H1 (cell line): Measurements from ENCODE around the gene TMEM89. TPM values are rescaled to one million over a fixed set of nuclear protein-coding genes. Genes with fewer than 3 reads are reported as not detected.

Experiments used
- CTCF ChIA-PET: fragments of 300-600 bp; sonication (Branson Sonifier 250); formaldehyde crosslinking; loops from one replicate; lab custom pipeline; 2021; ENCODE audit not compliant: partially characterized antibody; lab: Charles Lee
- POLR2A ChIA-PET: fragments of 300-600 bp; sonication (Branson Sonifier 250); formaldehyde crosslinking; loops from one replicate; lab custom pipeline; 2021; ENCODE audit warnings: inconsistent platforms; ENCODE audit not compliant: partially characterized antibody; lab: Charles Lee
- DNase-seq, 2 experiments: peaks; one replicate each; pipeline versions ENCODE4 v3.0.0 to v3.0.0-alpha.2; 2010 to 2022; ENCODE audit warnings: low spot score in 2 of 2, low read depth in 1 of 2, mixed read lengths in 1 of 2
- FAIRE-seq: peaks from 2 replicates; lab custom pipeline; 2011; peaks lifted over from hg19 to GRCh38; lab: Jason Lieb, UNC
- H2AFZ ChIP-seq: 2 replicates; pipeline ENCODE4 v1.8.1; 2012; ENCODE audit warnings: low read length, inconsistent platforms
- H2AK5ac ChIP-seq: 2 replicates; pipeline ENCODE4 v1.6.1; 2013; ENCODE audit warnings: low read depth, low read length
- H2BK120ac ChIP-seq: replicated peaks from 2 replicates; pipeline ENCODE3; 2013; ENCODE audit warnings: low read depth, low read length, inconsistent platforms
- H2BK12ac ChIP-seq: 2 replicates; pipeline ENCODE4 v1.6.1; 2013; ENCODE audit warnings: low read depth, low read length
- H2BK15ac ChIP-seq: 2 replicates; pipeline ENCODE4 v1.6.1; 2013; ENCODE audit warnings: low read length
- H2BK20ac ChIP-seq: 2 replicates; pipeline ENCODE4 v1.6.1; 2013; ENCODE audit warnings: low read length
- H2BK5ac ChIP-seq: 2 replicates; pipeline ENCODE4 v1.6.1; 2013; ENCODE audit warnings: low read depth, low read length
- H3K14ac ChIP-seq: 2 replicates; pipeline ENCODE4 v1.6.1; 2013; ENCODE audit warnings: inconsistent platforms; ENCODE audit not compliant: insufficient read length
- H3K18ac ChIP-seq: 2 replicates; pipeline ENCODE4 v1.6.1; 2013; ENCODE audit warnings: low read length; ENCODE audit errors: extremely low read depth
- H3K23ac ChIP-seq: 2 replicates; pipeline ENCODE4 v1.6.1; 2013; ENCODE audit warnings: inconsistent platforms; ENCODE audit not compliant: insufficient read length
- H3K23me2 ChIP-seq: 2 replicates; pipeline ENCODE4 v1.6.1; 2013; ENCODE audit warnings: low read depth, low read length
- H3K27ac ChIP-seq: 2 replicates; pipeline ENCODE4 v1.6.1; 2011; ENCODE audit warnings: low read depth, low read length, inconsistent platforms
- H3K27me3 ChIP-seq, 4 experiments: replicated peaks in 1 of 4; 1 replicate in 1 of 4; 2 replicates in 3 of 4; pipeline versions ENCODE4 v1.6.1 to v1.8.1; 2011 to 2013; ENCODE audit warnings: low read length in 3 of 4, mild to moderate bottlenecking in 3 of 4, inconsistent platforms in 2 of 4, mixed read lengths in 2 of 4, moderate library complexity in 1 of 4; ENCODE audit not compliant: control insufficient read depth in 3 of 4, insufficient read depth in 3 of 4; ENCODE audit errors: extremely low read depth in 1 of 4
- H3K36me3 ChIP-seq, 4 experiments: 2 replicates each; pipeline versions ENCODE4 v1.6.1 to v1.8.1; 2011 to 2013; ENCODE audit warnings: mild to moderate bottlenecking in 4 of 4, low read length in 3 of 4, moderate library complexity in 2 of 4, control low read depth in 1 of 4, inconsistent platforms in 1 of 4; ENCODE audit not compliant: insufficient read depth in 4 of 4, control insufficient read depth in 2 of 4
- H3K4ac ChIP-seq: replicated peaks from 2 replicates; pipeline ENCODE3; 2013; ENCODE audit warnings: low read length, low read depth, mixed read lengths, inconsistent platforms; ENCODE audit not compliant: insufficient read length
- H3K4me1 ChIP-seq, 4 experiments: replicated peaks in 1 of 4; 1 replicate in 1 of 4; 2 replicates in 3 of 4; pipeline versions ENCODE4 v1.6.1 to v1.8.1; 2011 to 2013; ENCODE audit warnings: low read length in 3 of 4, inconsistent platforms in 2 of 4, mixed read lengths in 1 of 4; ENCODE audit not compliant: insufficient read depth in 4 of 4, control insufficient read depth in 3 of 4
- H3K4me2 ChIP-seq, 2 experiments: 2 replicates each; pipeline versions ENCODE4 v1.6.1 to v1.8.1; 2011 to 2013; ENCODE audit warnings: low read depth in 2 of 2, low read length in 2 of 2, control low read depth in 1 of 2, inconsistent platforms in 1 of 2, mild to moderate bottlenecking in 1 of 2; ENCODE audit not compliant: insufficient read depth in 1 of 2
- H3K4me3 ChIP-seq, 4 experiments: fragments of 200-600, 300-600 bp in 1 of 4; sonication (generic), shearing (Covaris generic), sonication (Bioruptor Twin) in 1 of 4; 2 replicates each; pipeline versions ENCODE4 v1.5.1 to v1.8.1; 2011 to 2016; ENCODE audit warnings: low read length in 4 of 4, low read depth in 3 of 4, control low read depth in 2 of 4, inconsistent platforms in 2 of 4, mild to moderate bottlenecking in 2 of 4, mixed read lengths in 1 of 4, moderate library complexity in 1 of 4; ENCODE audit not compliant: insufficient read depth in 2 of 4; ENCODE audit errors: extremely low read depth in 1 of 4
- H3K56ac ChIP-seq: replicated peaks from 2 replicates; pipeline ENCODE3; 2013; ENCODE audit warnings: low read depth, mild to moderate bottlenecking, mixed read lengths, low read length, inconsistent platforms; ENCODE audit not compliant: insufficient read length
- H3K79me1 ChIP-seq: 2 replicates; pipeline ENCODE4 v1.6.1; 2013; ENCODE audit warnings: low read depth, low read length, control low read depth
- H3K79me2 ChIP-seq, 2 experiments: 2 replicates each; pipeline versions ENCODE4 v1.6.1 to v1.8.1; 2012 to 2013; ENCODE audit warnings: low read length in 2 of 2, mild to moderate bottlenecking in 2 of 2, inconsistent platforms in 1 of 2; ENCODE audit not compliant: insufficient read depth in 2 of 2, control insufficient read depth in 1 of 2
- H3K9ac ChIP-seq, 4 experiments: replicated peaks in 1 of 4; 1 replicate in 1 of 4; 2 replicates in 3 of 4; pipeline versions ENCODE4 v1.6.1 to v1.8.1; 2011 to 2013; ENCODE audit warnings: low read depth in 3 of 4, low read length in 3 of 4, control low read depth in 2 of 4, mild to moderate bottlenecking in 2 of 4, moderate library complexity in 2 of 4, inconsistent platforms in 1 of 4; ENCODE audit errors: extremely low read depth in 1 of 4
- H3K9me3 ChIP-seq, 2 experiments: 2 replicates each; pipeline versions ENCODE4 v1.6.1 to v1.8.1; 2012 to 2013; ENCODE audit warnings: mild to moderate bottlenecking in 2 of 2, moderate library complexity in 2 of 2, control low read depth in 1 of 2, inconsistent platforms in 1 of 2, low read depth in 1 of 2, low read length in 1 of 2, mixed read lengths in 1 of 2; ENCODE audit not compliant: insufficient read depth in 2 of 2
- H4K20me1 ChIP-seq, 2 experiments: replicated peaks in 1 of 2; 2 replicates each; pipeline versions ENCODE3 to v1.8.1; 2011 to 2013; ENCODE audit warnings: inconsistent platforms in 2 of 2, low read length in 2 of 2, mild to moderate bottlenecking in 1 of 2; ENCODE audit not compliant: insufficient read depth in 2 of 2, control insufficient read depth in 1 of 2
- H4K5ac ChIP-seq: 2 replicates; pipeline ENCODE4 v1.6.1; 2013; ENCODE audit warnings: low read length, low read depth, mixed read lengths, inconsistent platforms; ENCODE audit not compliant: insufficient read length
- H4K8ac ChIP-seq: 2 replicates; pipeline ENCODE4 v1.8.0; 2013; ENCODE audit warnings: mild to moderate bottlenecking, moderate library complexity, low read length, inconsistent platforms; ENCODE audit not compliant: insufficient read depth; ENCODE audit errors: extremely low read depth
- H4K91ac ChIP-seq: replicated peaks from 2 replicates; pipeline ENCODE3; 2013; ENCODE audit warnings: low read length, mixed read lengths, inconsistent platforms; ENCODE audit not compliant: insufficient read length
- BACH1 ChIP-seq: IDR thresholded peaks from 2 replicates; pipeline ENCODE4 v1.6.1; 2012; ENCODE audit warnings: low read length, improper control_type of control experiment
- CBX8 ChIP-seq: fragments of 300-800, 300-1000 bp; sonication (generic); IDR thresholded peaks from 2 replicates; pipeline ENCODE4 v1.7.1; 2016; ENCODE audit warnings: low read depth, low read length, borderline replicate concordance
- FOSL1 ChIP-seq: IDR thresholded peaks from 2 replicates; pipeline ENCODE4 v1.6.1; 2011; ENCODE audit warnings: mild to moderate bottlenecking, low read depth, low read length, moderate library complexity; ENCODE audit not compliant: insufficient read depth
- GABPA ChIP-seq: IDR thresholded peaks from 2 replicates; pipeline ENCODE4 v1.6.1; 2011; ENCODE audit warnings: mild to moderate bottlenecking, low read length, moderate library complexity, borderline replicate concordance; ENCODE audit not compliant: insufficient read depth
- JUND ChIP-seq: IDR thresholded peaks from 2 replicates; pipeline ENCODE4 v1.6.1; 2011; ENCODE audit warnings: mild to moderate bottlenecking, improper control_type of control experiment, low read length
- POLR2AphosphoS5 ChIP-seq: IDR thresholded peaks from 2 replicates; pipeline ENCODE4 v1.6.1; 2011; ENCODE audit warnings: low read depth, low read length
- RBBP5 ChIP-seq: IDR thresholded peaks from 2 replicates; pipeline ENCODE4 v1.7.1; 2012; ENCODE audit warnings: low read depth, mild to moderate bottlenecking, inconsistent platforms, low read length, moderate library complexity, borderline replicate concordance
- RFX5 ChIP-seq: IDR thresholded peaks from 2 replicates; pipeline ENCODE4 v1.6.1; 2011; ENCODE audit warnings: low read depth, low read length, improper control_type of control experiment, borderline replicate concordance
- SAP30 ChIP-seq: fragments of 300-600 bp; sonication (generic); IDR thresholded peaks from 2 replicates; pipeline ENCODE4 v1.7.1; 2012; ENCODE audit warnings: low read length, moderate library complexity, mild to moderate bottlenecking, inconsistent platforms; ENCODE audit not compliant: insufficient read depth, insufficient replicate concordance
- SIX5 ChIP-seq: IDR thresholded peaks from 2 replicates; pipeline ENCODE4 v1.6.1; 2011; ENCODE audit warnings: mild to moderate bottlenecking, low read depth, low read length
- SRF ChIP-seq: IDR thresholded peaks from 2 replicates; pipeline ENCODE4 v1.6.1; 2011; ENCODE audit warnings: mild to moderate bottlenecking, low read depth, low read length, moderate library complexity
- TAF1 ChIP-seq: IDR thresholded peaks from 2 replicates; pipeline ENCODE4 v1.6.1; 2011; ENCODE audit warnings: mild to moderate bottlenecking, low read depth, low read length
- TCF12 ChIP-seq: IDR thresholded peaks from 2 replicates; pipeline ENCODE4 v1.6.1; 2011; ENCODE audit warnings: low read depth, mild to moderate bottlenecking, low read length
- YY1 ChIP-seq: IDR thresholded peaks from 2 replicates; pipeline ENCODE4 v1.6.1; 2011; ENCODE audit warnings: low read depth, mild to moderate bottlenecking, low read length
- WGBS, 2 experiments: shearing (Covaris generic) in 1 of 2; methylation state at CpG; one replicate each; pipeline versions ENCODE4 v1.1.6 to v1.1.7; 2013 to 2015; ENCODE audit warnings: low lambda C conversion rate in 2 of 2, mixed read lengths in 2 of 2, inconsistent platforms in 1 of 2, low coverage in 1 of 2, missing lambda C conversion rate in 1 of 2; ENCODE audit not compliant: insufficient replicate concordance in 2 of 2, insufficient coverage in 1 of 2, insufficient read length in 1 of 2; ENCODE audit errors: extremely low coverage in 1 of 2, missing lambda C conversion rate in 1 of 2; 5-methylcytosine and 5-hydroxymethylcytosine counted together
- polyA plus RNA-seq, 7 experiments: library from polyadenylated mRNA; depleted of rRNA in 3 of 7; stranded (reverse) in 5 of 7; unstranded in 2 of 7; fragments of >200 nt in 5 of 7; fragments of 200-250 nt in 2 of 7; gene quantifications; 1 replicate in 5 of 7; 2 replicates in 1 of 7; 4 replicates in 1 of 7; pipeline versions ENCODE4 v1.2.1 to v1.2.3, GENCODE V29; 2011 to 2013; ENCODE audit warnings: missing spikeins in 2 of 7, mixed read lengths in 2 of 7
- total RNA-seq: library from RNA; stranded (reverse); fragmentation: NEBNext Ultra II Directional; extraction: Animal tissue kit (Norgen Biotek cat#: 25700); gene quantifications from 2 replicates; pipeline ENCODE4 v1.2.1, GENCODE V29; 2021

TMEM89 gene
- total and polyA plus RNA-seq, 2 of the 8 experiments (the other 6 are each of a cell fraction or from before 2014, with no cell fraction given), result not detected

DNA sequence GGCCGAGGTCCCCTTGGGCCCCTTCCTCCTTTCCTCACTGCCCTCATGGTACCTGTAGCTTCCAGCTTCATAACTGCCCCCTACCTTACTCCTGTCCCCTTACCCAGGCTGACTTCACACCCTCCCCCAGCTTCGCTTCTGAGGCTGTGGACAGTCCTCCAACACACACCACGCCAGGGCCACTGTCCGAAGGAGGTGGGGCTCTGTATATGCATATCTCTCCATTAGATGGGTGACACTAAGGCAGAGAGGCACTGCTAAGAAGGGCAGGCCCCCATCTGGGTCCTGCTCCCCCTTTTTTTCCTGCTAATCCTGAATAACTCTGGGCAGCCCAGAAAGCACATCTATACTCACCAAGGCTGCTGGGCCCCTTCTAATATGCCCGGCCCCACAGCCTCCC lies 25.4 kb downstream of the TMEM89 start:
- FAIRE-seq (no peak), DNase-seq (no peak)
- no peak overlapping the region for H3K14ac ChIP-seq
- no peak overlapping the region for H3K9ac ChIP-seq
- H3K36me3 ChIP-seq, result peaks cover 24 to 29% (median 26%) of the 10 kb centered on the region in 4 experiments
- H3K27me3 ChIP-seq, result peaks cover 0 to 6% (median 0%) of the 10 kb centered on the region in 4 experiments; a peak in 4 of 7 replicates
- H3K79me1 ChIP-seq, result no peaks in the 10 kb centered on the region
- WGBS, 2 experiments, result 86% methylated on average over 5 of the region's 5 CpGs; no CpG with 5 or more reads in 1 of the 2 experiments
- peaks cover 3 to 18% (median 15%) of the 10 kb centered on the region in 4 experiments; a peak in 6 of 7 replicates for H3K4me1 ChIP-seq
- H2AK5ac ChIP-seq, result 0 out of 2 replicates have a peak overlapping the region, but pooled peaks have one; percentile 53
- ChIA-PET POLR2A (interaction anchor here (0.7 to 5.1 kb wide), 14 partner anchors 9 to 167 kb away, joined by 3 to 23 read pairs (median 6); partner anchors contain the start of genes CELSR3, PLXNB1, SLC26A6 and UCN2), CTCF (interaction anchor here (0.6 to 1.3 kb wide), 4 partner anchors 11 to 68 kb away, joined by 3 to 6 read pairs (median 4); partner anchors contain the start of gene SLC26A6)
- no peak overlapping the region for H3K23ac ChIP-seq
- no peak overlapping the region for H2BK20ac ChIP-seq
- no peak overlapping the region for H2AFZ ChIP-seq
- H2BK12ac ChIP-seq, result 0 out of 2 replicates have a peak overlapping the region, but pooled peaks have one; percentile 39
- H4K91ac ChIP-seq, result no peak overlapping the region
- peak overlapping the region; percentile 75; the same call in 1 of the 2 replicates for H2BK5ac ChIP-seq
- no peak overlapping the region for H4K5ac ChIP-seq
- H3K79me2 ChIP-seq, result no peaks in the 10 kb centered on the region
- no peak overlapping the region for H3K27ac ChIP-seq
- H3K23me2 ChIP-seq, result peaks cover 1% of the 10 kb centered on the region; the same call in 1 of the 2 replicates
- peak overlapping the region in 1 of 2 experiments; percentile 36; a peak in 2 of 4 replicates for H3K4me2 ChIP-seq
- H2BK120ac ChIP-seq, result no peak overlapping the region
- H4K8ac ChIP-seq, result peak overlapping the region; percentile 3; the same call in 1 of the 2 replicates
- H3K9me3 ChIP-seq, result no peaks in the 10 kb centered on the region
- H3K18ac ChIP-seq, result no peak overlapping the region; the same call in 1 of the 2 replicates
- H2BK15ac ChIP-seq, result no peak overlapping the region; the same call in 1 of the 2 replicates
- H3K4me3 ChIP-seq, result no peak overlapping the region
- H3K4ac ChIP-seq, result no peak overlapping the region
- peaks cover 0 to 27% of the 10 kb centered on the region in 2 experiments for H4K20me1 ChIP-seq
- H3K56ac ChIP-seq, result no peak overlapping the region
- TF ChIP-seq YY1, result no peak
- TF ChIP-seq JUND, result no peak
- no peak for TF ChIP-seq RBBP5
- no peak for TF ChIP-seq RFX5
- TF ChIP-seq BACH1, result no peak
- no peak for TF ChIP-seq SRF
- no peak for TF ChIP-seq TAF1
- TF ChIP-seq POLR2AphosphoS5, result no peak
- no peak for TF ChIP-seq CBX8
- TF ChIP-seq GABPA, result no peak
- no peak for TF ChIP-seq FOSL1
- TF ChIP-seq TCF12, result no peak
- no peak for TF ChIP-seq SAP30
- no peak for TF ChIP-seq SIX5
